ENCODE measurements around the gene PDGFC.

DNA sequence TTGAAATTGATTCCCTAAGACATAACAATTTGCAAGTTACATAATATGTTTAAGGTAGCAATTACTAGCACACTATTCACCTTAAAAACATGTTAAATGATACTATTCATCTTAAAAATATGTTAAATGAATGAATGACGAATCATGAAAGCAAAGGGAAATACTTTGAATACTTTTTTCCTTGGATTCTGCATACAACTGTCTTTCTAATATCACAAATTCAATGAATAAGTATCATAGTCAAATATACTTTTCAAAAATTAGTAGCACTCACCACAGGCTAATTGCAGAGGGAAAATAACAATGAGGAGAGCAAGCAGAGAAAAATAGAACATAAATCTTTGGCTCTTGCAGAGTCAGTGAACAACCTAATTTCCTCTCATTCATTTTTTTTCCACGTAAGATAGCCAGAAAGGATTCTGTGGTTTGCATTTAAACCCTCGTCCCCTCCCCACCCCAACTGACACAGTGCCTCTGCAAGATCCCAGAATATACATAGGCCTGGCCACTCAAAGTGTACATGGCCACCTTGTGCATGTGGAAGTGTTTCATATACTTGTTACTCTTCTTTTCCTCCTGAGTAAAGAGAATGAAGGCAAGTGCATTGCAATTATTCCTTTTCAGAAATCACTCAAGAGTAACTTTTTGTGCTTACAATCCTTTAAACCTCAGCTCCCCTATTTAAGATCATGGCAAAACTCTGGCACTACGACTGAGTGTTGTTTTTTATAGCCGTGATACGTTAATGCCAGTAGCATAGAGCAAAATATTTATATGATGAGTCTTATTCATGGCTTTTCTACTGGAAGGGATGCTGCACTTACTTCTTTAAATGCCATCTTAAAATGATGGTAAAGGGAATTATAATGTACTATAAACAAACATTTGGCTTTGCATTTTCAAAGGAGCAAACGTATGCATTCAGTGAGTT, 236.4 kb downstream of the PDGFC start:
- TF ChIP-seq CTCF (IDR thresholded peaks at IDR 0.05) (no peak), POLR2A (IDR thresholded peaks at IDR 0.05) (no peak)
